ENCODE data around the gene RBCK1.

DNA sequence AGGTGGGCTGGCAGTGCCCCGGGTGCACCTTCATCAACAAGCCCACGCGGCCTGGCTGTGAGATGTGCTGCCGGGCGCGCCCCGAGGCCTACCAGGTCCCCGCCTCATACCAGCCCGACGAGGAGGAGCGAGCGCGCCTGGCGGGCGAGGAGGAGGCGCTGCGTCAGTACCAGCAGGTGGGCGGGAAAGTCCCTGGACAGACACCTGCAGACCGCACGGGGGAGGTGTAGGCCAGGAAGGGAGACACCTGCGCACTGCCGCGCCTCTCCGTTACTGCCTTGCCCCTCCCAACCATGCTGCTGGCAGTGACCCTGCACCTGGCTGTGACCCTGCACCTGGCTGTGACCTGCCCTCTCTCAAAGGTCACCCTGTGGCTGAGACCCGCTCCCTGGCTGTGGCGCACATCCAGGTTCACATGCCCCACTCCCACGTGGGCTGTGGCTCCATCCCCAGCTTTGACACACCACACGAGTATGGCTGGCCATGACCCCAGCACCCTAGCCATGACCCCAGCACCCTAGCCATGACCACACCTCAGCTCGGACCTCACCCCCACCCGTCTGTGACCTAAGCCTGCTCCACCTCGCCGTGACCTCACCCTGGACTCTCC is 11.6 kb downstream of the RBCK1 start:
- TF ChIP-seq, protein P1, sequence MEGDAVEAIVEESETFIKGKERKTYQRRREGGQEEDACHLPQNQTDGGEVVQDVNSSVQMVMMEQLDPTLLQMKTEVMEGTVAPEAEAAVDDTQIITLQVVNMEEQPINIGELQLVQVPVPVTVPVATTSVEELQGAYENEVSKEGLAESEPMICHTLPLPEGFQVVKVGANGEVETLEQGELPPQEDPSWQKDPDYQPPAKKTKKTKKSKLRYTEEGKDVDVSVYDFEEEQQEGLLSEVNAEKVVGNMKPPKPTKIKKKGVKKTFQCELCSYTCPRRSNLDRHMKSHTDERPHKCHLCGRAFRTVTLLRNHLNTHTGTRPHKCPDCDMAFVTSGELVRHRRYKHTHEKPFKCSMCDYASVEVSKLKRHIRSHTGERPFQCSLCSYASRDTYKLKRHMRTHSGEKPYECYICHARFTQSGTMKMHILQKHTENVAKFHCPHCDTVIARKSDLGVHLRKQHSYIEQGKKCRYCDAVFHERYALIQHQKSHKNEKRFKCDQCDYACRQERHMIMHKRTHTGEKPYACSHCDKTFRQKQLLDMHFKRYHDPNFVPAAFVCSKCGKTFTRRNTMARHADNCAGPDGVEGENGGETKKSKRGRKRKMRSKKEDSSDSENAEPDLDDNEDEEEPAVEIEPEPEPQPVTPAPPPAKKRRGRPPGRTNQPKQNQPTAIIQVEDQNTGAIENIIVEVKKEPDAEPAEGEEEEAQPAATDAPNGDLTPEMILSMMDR (IDR thresholded peaks at IDR 0.05): no peak
- no peak for TF ChIP-seq POLR2A (IDR thresholded peaks at IDR 0.05)

Data from adrenal gland (tissue), 5 donors.